GM10266 (cell line): ENCODE results near the gene HMMR.
"Not testable (repeated sequence)": the region's sequence is repeated elsewhere in the genome, so short reads cannot be mapped to it uniquely, and the experiment has no call there.

ENCODE experiments used
- DNase-seq: peaks from one replicate; pipeline ENCODE4 v3.0.0; 2012; ENCODE audit errors: extremely low spot score
- CTCF ChIP-seq: IDR thresholded peaks from 2 replicates; pipeline ENCODE4 v1.5.1; 2012; ENCODE audit warnings: mild to moderate bottlenecking, low read depth; ENCODE audit not compliant: control insufficient read depth, insufficient read depth; ENCODE audit errors: missing control alignments

Gene HMMR

GRCh38 chr5:163460562-163461171, at the start of gene HMMR:
TSS of gene HMMR (plus strand) at chr5:163460632. CDS start at chr5:163460693, 61 bp downstream.
- TF ChIP-seq CTCF = no peak
- DNase-seq = no peak

GRCh38 chr5:163415673-163416072, 44.8 kb upstream of the HMMR start:
- not testable (repeated sequence) for DNase-seq

GRCh38 chr5:163424836-163425235, 35.6 kb upstream of the HMMR start:
- no peak for DNase-seq
- TF ChIP-seq CTCF = no peak

GRCh38 chr5:163426128-163426527, 34.3 kb upstream of the HMMR start:
- not testable (repeated sequence) for DNase-seq

- no peak for DNase-seq
These were observed 27.9 kb upstream of the HMMR start for GRCh38 chr5:163432544-163432943.

GRCh38 chr5:163433271-163433670, 27.2 kb upstream of the HMMR start:
- no peak for TF ChIP-seq CTCF
- no peak for DNase-seq

More at GRCh38 chr5:163432544-163432943, 27.9 kb upstream of the HMMR start:
- TF ChIP-seq CTCF = no peak

- no peak for TF ChIP-seq CTCF
- DNase-seq = no peak
These were observed 26.0 kb upstream of the HMMR start for GRCh38 chr5:163434401-163434866.

GRCh38 chr5:163436515-163436914, 23.9 kb upstream of the HMMR start:
- TF ChIP-seq CTCF = no peak
- DNase-seq = no peak

GRCh38 chr5:163437011-163437308, 23.5 kb upstream of the HMMR start:
- no peak for TF ChIP-seq CTCF
- DNase-seq = no peak
